ENCODE measurements around the gene CELF4. TPM values are rescaled to one million over a fixed set of nuclear protein-coding genes. Genes with fewer than 3 reads are reported as not detected.

The CELF4 gene
- total RNA-seq, 1 donor from 2014 or later, result 2.3 TPM

DNA sequence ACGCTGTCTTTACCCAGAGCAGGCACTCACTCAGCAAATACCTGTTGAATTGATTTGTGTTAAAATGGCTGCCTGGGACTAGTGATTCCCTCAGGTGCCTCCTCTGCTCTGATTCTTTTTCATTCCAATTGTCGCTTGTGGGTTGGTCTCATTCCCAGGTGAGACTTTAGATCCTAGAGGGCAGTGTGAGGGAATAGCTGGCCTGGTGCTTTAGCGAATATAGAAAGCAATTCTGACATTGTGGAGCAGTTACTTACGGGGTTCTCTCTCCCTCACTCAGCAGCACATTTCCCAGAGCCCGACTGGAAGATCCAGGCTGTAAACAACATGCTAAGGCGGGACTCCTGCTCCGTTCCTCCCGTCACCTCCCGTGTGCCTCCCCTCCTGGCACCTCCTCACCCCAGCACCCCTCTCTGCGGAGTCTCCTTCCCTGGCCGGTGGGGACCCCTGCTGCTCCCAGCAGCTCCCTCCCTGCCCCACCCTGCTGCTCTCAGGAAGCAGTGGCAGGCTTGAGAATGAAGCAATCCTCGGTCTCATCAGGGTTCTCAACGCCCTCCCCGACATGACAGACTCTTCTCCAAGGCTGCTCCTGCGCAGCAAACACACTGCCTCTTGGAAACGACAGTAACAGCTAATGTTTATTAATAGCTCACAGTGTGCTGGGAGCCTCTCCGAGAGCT lies 26.9 kb downstream of the CELF4 start:
- H3K27me3 Mint-ChIP-seq (ENCODE audit: low read depth), result peaks cover 88% of the 10 kb centered on the region
- no peak for DNase-seq (ENCODE audit: low spot score in 2 of 2, unreplicated experiment in 2 of 2)
- no peaks in the 10 kb centered on the region for H3K9me3 Mint-ChIP-seq
- no peak overlapping the region for H3K4me3 Mint-ChIP-seq
- no peak overlapping the region for H3K27ac Mint-ChIP-seq
- TF ChIP-seq, protein P1, sequence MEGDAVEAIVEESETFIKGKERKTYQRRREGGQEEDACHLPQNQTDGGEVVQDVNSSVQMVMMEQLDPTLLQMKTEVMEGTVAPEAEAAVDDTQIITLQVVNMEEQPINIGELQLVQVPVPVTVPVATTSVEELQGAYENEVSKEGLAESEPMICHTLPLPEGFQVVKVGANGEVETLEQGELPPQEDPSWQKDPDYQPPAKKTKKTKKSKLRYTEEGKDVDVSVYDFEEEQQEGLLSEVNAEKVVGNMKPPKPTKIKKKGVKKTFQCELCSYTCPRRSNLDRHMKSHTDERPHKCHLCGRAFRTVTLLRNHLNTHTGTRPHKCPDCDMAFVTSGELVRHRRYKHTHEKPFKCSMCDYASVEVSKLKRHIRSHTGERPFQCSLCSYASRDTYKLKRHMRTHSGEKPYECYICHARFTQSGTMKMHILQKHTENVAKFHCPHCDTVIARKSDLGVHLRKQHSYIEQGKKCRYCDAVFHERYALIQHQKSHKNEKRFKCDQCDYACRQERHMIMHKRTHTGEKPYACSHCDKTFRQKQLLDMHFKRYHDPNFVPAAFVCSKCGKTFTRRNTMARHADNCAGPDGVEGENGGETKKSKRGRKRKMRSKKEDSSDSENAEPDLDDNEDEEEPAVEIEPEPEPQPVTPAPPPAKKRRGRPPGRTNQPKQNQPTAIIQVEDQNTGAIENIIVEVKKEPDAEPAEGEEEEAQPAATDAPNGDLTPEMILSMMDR (IDR thresholded peaks at IDR 0.05; ENCODE audit: unreplicated experiment), result no peak
- H3K36me3 Mint-ChIP-seq, result no peaks in the 10 kb centered on the region
- peaks cover 19% of the 10 kb centered on the region for H3K4me1 Mint-ChIP-seq

DNA sequence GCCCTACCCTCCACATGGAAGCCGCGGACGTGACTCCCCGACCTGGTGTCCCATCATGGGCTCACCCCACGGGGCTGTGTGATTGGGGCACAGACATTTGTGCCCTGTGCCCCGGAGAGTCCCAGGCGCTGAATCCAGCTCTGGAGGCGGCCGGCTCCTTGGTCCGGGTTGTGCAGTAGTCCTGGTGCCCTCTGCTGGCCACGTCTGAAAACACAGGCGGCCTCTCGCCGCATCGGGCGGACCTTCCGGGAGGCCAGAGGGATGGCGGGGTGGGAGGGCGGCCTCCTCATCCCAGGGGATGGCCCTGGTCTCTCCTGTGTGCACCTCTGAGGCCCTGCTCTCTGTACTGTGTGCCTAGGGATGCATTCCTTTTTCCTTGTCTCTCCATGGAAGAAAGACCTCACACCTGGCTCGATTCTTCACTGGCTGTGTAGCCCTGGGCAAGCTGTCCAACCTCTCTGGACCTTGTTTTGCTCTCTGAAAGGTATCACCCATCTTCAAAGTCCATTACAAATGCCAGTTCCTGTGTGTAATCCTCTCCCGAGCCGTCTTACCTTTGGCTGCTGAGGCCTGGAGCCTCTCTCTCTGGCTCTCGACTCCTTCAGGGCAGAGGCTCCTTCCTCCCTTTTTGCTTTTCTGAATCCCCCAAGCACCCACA lies 27.6 kb downstream of the CELF4 start:
- Mint-ChIP-seq H3K4me3 (no peak overlapping the region), H3K27me3 (ENCODE audit: low read depth) (peaks cover 84% of the 10 kb centered on the region), H3K9me3 (no peaks in the 10 kb centered on the region), H3K27ac (no peak overlapping the region), H3K4me1 (peaks cover 19% of the 10 kb centered on the region), H3K36me3 (no peaks in the 10 kb centered on the region)
- peak; percentile 71 to 92 for DNase-seq (ENCODE audit: low spot score in 2 of 2, unreplicated experiment in 2 of 2)
- TF ChIP-seq, protein P1 (IDR thresholded peaks at IDR 0.05; ENCODE audit: unreplicated experiment), result peak; percentile 88

DNA sequence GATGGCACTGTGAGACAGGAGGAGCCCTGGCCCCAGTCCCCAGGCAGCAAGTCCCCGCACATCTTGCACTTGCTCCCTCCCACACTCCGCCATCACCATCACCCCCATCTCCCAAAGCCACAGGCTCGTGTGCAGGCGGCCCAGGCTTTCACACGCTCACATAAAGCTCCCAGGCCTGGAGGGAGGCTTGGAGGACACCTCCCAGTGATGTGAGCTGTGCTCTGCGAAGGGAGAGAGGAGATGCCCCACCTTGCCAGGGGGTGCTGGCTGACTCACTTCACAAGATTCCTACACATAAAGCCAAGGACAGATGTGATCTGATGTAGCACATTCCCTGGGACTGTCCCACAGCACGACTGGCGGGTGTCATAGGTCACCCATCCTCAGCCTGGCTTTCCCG lies 28.9 kb downstream of the CELF4 start:
- H3K4me1 Mint-ChIP-seq, result peaks cover 19% of the 10 kb centered on the region
- H3K27me3 Mint-ChIP-seq (ENCODE audit: low read depth), result peaks cover 78% of the 10 kb centered on the region
- no peak for DNase-seq (ENCODE audit: low spot score in 2 of 2, unreplicated experiment in 2 of 2)
- H3K4me3 Mint-ChIP-seq, result no peak overlapping the region
- no peak overlapping the region for H3K27ac Mint-ChIP-seq
- no peaks in the 10 kb centered on the region for H3K36me3 Mint-ChIP-seq
- H3K9me3 Mint-ChIP-seq, result no peaks in the 10 kb centered on the region
- TF ChIP-seq, protein P1 (IDR thresholded peaks at IDR 0.05; ENCODE audit: unreplicated experiment), result no peak

DNA sequence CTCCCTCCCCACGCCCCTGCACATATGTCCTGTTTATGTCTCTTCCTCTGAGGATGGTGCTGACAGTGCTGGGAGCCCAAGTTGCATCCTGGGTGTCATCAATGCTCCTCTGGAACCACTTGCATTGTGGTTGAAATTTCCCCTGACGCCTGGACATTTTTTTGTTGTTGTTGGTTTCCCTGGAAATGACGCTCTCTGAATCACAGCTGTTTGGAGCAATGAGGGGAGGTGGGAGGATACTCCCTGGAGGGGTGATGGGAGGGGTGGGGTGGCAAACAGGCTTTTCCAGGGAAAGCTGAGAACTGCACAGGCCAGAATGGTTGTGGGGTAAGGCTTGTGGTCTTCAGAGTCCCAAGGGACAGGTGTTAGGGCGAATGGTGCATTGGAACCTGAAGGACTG lies 29.6 kb downstream of the CELF4 start:
- no peak overlapping the region for H3K27ac Mint-ChIP-seq
- TF ChIP-seq, protein P1 (IDR thresholded peaks at IDR 0.05; ENCODE audit: unreplicated experiment), result no peak
- peaks cover 76% of the 10 kb centered on the region for H3K27me3 Mint-ChIP-seq (ENCODE audit: low read depth)
- no peaks in the 10 kb centered on the region for H3K36me3 Mint-ChIP-seq
- no peak overlapping the region for H3K4me3 Mint-ChIP-seq
- no peaks in the 10 kb centered on the region for H3K9me3 Mint-ChIP-seq
- peaks cover 19% of the 10 kb centered on the region for H3K4me1 Mint-ChIP-seq
- no peak for DNase-seq (ENCODE audit: low spot score in 2 of 2, unreplicated experiment in 2 of 2)

DNA sequence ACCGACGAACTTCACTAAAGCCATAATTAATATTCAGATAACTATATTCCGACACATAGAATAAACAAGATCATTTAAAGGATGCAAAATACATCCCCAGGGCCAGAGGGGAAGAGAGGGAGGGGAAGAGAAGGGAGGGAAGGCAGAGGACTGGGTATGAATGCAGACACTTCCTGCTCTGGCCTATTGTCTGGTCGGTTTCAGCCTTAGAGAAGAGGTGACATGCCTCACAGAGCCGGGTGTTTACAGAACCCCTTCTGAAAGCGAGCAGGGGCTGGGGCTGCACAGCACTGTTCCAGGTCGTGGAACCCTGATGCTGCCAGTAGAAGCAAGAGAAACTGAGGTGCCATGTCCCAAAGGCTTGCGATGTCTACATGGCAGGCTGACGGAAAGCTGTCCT lies 31.0 kb downstream of the CELF4 start:
- Mint-ChIP-seq H3K4me3 (no peak overlapping the region), H3K36me3 (no peaks in the 10 kb centered on the region), H3K4me1 (peaks cover 19% of the 10 kb centered on the region), H3K9me3 (no peaks in the 10 kb centered on the region), H3K27ac (no peak overlapping the region), H3K27me3 (ENCODE audit: low read depth) (peaks cover 72% of the 10 kb centered on the region)
- DNase-seq (ENCODE audit: low spot score in 2 of 2, unreplicated experiment in 2 of 2), result no peak
- TF ChIP-seq, protein P1 (IDR thresholded peaks at IDR 0.05; ENCODE audit: unreplicated experiment), result no peak

Measured in mesothelial cell of epicardium (in vitro differentiated cells).